GM18858 (cell line): Measurements from ENCODE around the gene SNX3.
"Not testable (repeated sequence)": the region's sequence is repeated elsewhere in the genome, so short reads cannot be mapped to it uniquely, and the experiment has no call there.

Source experiments
- ATAC-seq: cut with Tn5 transposase; IDR thresholded peaks from one replicate; pipeline ENCODE4 v1.9.1; 2021; ENCODE audit not compliant: unreplicated experiment

The SNX3 gene

DNA sequence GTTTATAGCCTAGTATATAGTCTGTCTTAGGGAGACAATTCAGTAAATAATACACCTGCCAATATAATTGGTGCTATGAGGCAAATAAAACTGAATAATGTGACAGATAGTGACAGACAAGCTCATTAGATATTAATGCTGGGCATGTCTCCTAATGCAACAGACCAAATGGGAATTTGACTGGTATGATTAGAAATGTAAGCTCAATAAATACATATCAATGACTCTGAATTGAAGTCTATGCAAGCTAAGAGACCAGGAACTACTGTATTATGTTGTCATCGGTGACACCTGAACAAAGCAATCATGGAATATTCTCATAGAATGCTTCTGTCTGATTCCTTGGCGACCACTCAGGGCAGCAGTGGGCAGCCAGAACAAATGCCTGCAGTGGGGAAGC, 2.5 kb upstream of the SNX3 start:
- no peak for ATAC-seq

GRCh38 chr6:108260126-108260808, 573 bp downstream of the SNX3 start:
- no peak for ATAC-seq

DNA sequence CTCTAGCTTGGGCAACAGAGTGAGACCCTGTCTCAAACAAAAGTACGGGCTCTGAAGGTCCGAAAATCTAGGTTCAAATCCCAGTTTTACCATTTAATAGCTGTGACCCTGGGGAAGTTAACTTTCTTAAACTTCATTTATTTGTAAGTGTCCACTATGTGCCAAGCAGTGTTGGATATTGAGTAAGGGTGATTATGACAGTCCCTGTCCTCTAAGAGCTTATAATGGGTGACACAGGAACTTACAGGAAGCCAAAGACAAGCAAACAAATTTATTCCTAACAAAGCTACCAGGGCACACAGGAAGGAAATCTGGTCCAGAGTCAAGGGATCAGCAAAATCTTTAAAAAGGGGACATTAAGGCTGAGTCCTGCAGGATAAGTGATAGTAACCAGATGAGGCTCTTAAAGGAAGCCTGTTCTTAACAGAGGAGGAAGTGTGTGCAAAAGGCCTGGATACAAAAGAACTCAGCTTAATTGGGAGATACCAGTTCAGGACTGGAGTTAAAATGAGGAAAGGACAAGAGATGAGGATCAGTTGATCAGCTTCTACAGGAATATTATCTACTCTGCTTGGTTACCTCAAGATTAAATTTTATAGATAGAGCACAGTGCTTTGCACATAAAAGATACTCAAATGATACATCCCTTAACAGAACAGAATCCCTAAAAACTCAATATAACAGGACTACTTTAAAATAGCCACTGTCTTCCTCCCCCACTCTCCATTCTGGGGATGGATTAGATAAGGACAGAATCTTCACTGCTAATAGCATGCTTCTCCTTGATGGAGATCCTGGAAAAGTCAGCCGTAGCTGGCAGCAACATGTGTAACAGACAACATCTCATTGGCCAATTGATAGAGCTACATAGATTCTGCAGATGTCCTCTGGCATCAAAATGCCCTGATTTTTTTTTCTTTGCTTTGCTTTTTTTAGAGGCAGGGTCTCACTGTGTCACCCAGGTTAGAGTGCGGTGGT, 6.1 kb downstream of the SNX3 start:
- no peak for ATAC-seq

- ATAC-seq: no peak
Observed at GRCh38 chr6:108253241-108253640, 7.6 kb downstream of the SNX3 start.

GRCh38 chr6:108252055-108252454, 8.8 kb downstream of the SNX3 start:
- no peak for ATAC-seq

DNA sequence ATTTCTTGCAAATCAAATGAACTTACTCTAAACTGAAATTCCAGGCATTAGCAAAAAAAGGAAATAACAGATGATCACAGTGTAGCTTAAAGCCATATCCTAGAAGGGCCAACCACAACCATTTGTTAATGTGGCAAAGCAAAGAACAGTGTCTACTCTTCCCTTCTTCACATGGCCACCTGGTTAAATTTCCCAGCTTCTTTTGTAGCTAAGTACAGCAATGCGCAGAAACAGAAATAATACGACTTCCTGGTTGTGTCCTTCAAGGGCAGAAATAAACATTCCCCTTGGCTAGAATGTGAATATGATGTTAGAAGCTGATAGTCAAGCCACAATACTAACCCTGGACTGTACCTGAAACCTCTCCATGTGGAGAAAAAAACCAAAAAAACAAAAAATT, 9.6 kb downstream of the SNX3 start:
- ATAC-seq: no peak

DNA sequence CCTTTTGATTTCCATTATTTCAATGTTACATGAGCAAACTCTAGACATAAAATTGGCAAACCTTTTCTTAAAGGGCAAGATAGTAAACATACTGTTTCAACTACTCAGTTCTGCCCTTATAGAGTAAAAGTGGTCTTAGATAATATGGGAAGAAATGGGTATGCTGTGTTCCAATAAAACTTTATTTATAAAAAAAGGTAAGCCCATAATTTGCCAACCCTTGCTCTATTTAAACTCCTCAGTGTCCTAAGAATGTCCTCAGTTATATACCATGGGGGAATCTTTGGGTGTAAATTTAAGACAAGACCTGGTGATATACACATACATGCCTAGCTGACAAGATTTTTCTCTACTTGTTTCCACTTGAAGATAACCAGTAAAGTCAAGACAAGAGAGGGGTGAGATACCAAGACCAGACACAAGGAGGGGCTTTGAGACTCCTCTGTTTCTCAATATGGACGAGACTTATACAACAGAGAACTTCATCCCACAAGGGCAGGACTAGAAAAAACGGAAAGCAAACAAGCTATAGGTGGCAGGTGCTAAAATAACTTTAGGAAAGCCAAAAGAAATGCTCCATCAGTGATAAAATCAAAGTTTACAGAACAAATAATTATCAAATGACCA, 10.5 kb downstream of the SNX3 start:
- ATAC-seq: no peak

- ATAC-seq: no peak
Observed at GRCh38 chr6:108247965-108248536, 12.8 kb downstream of the SNX3 start.

- not testable (repeated sequence) for ATAC-seq
Observed at GRCh38 chr6:108245095-108245494, 15.7 kb downstream of the SNX3 start.

DNA sequence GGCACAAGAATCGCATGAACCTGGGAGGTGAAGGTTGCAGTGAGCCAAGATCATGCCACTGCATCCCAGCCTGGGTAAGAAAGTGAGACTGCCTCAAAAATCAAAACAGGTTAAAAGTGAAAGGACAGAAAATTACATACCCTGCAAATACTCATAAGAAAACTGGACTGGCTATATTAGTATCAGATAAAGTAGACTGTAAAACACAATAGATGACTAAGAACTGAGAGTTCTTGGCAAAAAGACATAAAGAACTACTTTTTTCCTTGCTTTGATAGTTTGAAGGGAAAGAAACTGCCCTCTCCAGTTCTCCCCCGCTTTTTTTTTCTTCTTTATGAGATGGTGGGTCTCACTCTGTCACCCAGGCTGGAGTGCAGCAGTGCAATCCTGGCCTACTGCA, 17.0 kb downstream of the SNX3 start:
- no peak for ATAC-seq

DNA sequence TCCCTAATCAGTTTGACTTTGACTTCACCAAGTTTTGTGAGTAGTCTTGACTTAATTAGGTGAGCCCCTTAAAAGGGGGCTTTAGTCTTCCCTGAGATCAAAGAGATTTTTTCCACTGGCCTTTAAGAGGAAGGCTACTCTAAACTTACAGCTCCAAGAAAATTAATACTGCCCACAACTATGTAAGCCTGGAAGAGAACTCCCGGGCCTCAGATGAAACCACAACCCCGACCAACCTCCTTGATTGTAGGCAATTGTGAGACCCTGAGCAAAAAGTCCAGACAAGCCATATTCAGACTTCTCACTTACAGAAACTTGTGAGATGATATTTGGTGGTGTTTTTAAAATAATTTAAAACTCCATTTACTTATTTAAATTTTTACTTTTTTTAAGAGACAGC, 18.1 kb downstream of the SNX3 start:
- ATAC-seq: no peak

DNA sequence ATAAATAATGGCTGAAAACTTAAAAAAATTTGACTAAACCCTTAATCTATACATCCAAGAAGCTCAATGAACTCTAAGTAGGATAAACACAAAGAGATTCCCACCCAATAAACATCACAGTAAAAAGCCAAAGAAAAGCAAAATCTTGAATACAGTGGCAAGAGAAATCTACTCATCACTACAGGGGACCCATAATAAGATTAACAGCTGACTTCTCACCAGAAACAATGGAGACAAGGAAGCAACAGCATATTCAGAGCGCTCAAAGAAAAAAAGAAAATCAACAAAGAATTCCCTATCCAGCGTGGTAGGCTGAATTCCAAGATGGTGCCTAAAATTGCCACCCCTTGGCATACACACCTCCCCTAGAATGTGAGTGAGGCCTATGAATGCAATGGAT, 18.6 kb downstream of the SNX3 start:
- ATAC-seq: no peak

- no peak for ATAC-seq
Observed at GRCh38 chr6:108238322-108238721, 22.5 kb downstream of the SNX3 start.

- ATAC-seq: no peak
Observed at GRCh38 chr6:108236791-108237190, 24.0 kb downstream of the SNX3 start.

GRCh38 chr6:108235127-108235526, 25.7 kb downstream of the SNX3 start:
- no peak for ATAC-seq

- no peak for ATAC-seq
Observed at GRCh38 chr6:108228416-108228815, 32.4 kb downstream of the SNX3 start.

DNA sequence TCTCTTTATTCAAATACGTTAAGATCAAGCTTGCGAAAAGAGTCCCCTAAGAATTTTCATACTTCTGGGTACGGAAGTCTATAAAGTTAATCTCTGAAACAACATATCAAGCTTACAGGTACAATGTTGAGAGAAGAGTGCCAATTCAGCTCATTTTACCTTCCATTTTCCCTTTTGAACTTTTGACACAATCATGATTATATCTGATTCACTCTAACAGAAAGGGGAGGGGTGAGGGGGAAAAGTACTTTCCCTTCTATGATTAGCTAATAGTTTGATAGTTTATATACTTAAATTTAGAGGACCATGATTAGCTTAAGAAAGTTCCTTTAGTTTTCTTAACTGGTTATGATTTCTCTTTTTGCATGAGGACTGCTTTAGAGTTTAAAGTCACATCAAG, 33.5 kb downstream of the SNX3 start:
- no peak for ATAC-seq

DNA sequence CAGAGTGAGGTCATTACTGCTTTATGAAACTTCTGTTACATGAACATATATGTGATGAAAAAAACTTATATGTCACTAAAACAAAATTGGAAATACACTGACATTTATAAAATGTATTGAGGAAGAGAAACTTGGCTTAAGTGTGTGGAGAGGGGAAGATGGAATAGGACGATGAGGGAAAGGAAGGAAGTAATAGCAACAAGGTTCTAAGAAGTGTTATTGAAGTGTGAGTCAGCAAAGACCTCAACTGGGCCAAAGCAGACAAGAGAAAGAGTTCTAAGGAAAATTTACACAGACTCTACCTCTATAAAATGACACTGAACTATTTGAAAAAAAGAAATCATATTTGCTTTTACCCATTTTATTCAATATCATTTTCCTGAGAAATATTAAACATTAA, 38.3 kb downstream of the SNX3 start:
- ATAC-seq: no peak

GRCh38 chr6:108222064-108222463, 38.8 kb downstream of the SNX3 start:
- no peak for ATAC-seq

- no peak for ATAC-seq
Observed at GRCh38 chr6:108211671-108212070, 49.2 kb downstream of the SNX3 start.

DNA sequence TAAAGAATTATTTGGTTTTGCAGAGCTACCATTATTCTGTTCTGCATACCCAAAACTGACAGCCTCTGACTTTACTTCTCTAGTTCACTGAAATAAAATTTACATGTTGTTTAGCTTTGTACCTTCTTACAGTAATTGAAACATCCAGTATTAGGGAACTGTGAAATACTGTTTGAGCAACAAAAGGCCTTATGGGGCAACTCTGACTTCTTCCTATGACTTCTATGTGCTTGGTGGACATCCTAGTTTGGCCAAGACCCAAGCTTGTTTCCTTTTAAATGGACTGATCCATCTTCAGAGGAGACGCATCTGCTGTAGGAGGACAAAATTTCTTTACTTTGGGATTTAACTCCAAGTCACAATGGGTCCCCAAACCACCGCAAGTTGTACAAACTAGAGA, 50.3 kb downstream of the SNX3 start:
- ATAC-seq: no peak
